Measurements from ENCODE around the gene MSX2. TPM values are rescaled to one million over a fixed set of nuclear protein-coding genes. Genes with fewer than 3 reads are reported as not detected.

MSX2 gene
- total RNA-seq, 2 donors from 2014 or later: 2.0 TPM; not detected in 1

DNA sequence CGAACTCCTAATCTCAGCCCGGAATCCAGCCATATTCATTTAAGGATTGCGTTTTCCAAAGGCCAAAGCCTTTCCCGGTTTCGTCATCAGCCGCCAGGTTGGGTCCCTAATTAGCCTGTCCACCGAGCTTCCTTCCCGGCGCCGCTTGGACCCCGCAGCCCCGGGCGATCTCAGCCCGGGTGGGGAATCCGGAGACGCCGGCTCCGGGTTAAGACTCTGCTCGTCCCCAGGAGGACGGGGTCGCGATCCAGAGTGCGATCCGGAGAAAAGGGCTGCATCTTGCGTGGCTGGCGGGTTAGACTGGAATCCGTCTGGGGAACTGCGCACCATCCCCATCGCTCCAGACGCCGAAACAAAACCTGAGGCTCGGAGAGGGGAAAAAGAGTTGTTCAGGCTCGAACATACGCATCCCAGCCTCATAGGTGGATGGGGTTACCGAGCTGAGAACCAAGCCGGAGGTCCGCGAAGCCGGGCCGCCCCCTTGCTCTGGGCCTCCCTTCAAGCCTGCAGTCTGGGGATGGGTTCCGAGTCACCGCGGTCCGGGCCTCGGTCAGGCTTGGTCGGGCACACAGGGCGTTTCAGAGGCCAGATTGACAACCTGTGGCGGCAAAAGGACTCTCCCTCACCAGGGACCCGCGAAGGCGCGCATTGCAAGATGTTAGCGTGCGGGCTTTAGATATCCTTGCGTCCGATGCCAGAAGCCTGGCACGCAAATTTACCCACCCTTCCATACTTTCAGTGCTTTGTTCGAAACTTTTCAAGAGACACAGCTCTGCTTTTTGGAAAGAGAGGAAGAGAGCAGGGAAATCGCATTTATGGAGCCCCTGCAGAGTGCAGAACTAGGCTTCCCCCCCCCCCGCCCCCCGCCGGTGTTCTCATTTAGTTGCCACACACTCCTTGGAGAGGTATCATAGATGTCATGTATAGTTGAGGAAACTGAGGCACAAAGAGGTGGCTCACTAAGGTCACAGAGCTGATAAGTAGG is 7.9 kb downstream of the MSX2 start:
- peaks cover 3 to 17% of the 10 kb centered on the region in 2 donors for H3K4me1 ChIP-seq (ENCODE audit: control insufficient read depth in 1 of 2, low read depth in 2 of 2)
- no peak overlapping the region for H3K27ac ChIP-seq
- H3K36me3 ChIP-seq: no peaks in the 10 kb centered on the region
- no peak overlapping the region for H3K4me3 ChIP-seq
- H3K9me3 ChIP-seq: no peaks in the 10 kb centered on the region
- ATAC-seq (ENCODE audit: insufficient number of reproducible peaks, low FRiP score, low read depth) (no peak), DNase-seq (ENCODE audit: low spot score) (no peak)
- peaks cover 4% of the 10 kb centered on the region for H3K27me3 ChIP-seq (replicated peaks; ENCODE audit: insufficient read depth)
- TF ChIP-seq, protein P1, sequence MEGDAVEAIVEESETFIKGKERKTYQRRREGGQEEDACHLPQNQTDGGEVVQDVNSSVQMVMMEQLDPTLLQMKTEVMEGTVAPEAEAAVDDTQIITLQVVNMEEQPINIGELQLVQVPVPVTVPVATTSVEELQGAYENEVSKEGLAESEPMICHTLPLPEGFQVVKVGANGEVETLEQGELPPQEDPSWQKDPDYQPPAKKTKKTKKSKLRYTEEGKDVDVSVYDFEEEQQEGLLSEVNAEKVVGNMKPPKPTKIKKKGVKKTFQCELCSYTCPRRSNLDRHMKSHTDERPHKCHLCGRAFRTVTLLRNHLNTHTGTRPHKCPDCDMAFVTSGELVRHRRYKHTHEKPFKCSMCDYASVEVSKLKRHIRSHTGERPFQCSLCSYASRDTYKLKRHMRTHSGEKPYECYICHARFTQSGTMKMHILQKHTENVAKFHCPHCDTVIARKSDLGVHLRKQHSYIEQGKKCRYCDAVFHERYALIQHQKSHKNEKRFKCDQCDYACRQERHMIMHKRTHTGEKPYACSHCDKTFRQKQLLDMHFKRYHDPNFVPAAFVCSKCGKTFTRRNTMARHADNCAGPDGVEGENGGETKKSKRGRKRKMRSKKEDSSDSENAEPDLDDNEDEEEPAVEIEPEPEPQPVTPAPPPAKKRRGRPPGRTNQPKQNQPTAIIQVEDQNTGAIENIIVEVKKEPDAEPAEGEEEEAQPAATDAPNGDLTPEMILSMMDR (IDR thresholded peaks at IDR 0.05): no peak

DNA sequence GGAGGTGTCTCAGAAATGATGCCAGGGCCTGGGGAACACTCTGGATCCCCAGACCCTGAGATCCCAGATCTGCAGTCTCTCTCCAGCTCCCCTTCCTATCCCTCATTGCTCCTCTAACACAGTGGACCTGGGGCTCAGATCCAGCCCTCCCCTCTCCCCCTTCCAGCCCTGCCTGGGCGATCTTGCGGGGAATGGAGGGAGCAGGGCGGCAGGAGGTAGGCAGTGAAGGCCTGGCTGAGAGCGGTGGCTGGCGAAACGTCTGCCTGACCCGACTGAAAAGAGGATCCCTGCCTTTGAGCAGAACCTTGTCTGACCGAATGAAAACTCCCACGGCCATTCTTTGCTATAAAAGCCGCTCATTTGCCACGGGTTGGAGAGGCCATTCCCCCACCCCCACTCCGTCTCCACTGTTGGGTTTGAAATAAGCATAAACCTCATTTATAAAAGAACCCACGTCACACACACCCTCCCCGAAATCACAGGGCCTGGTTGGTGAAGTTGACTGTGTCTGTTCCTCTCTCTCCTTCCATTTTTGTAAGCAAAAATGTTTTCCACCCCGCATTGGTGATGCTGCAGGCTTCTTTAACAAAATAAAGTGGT is 8.8 kb downstream of the MSX2 start:
- Histone ChIP-seq H3K27ac (no peak overlapping the region), H3K4me3 (no peak overlapping the region), H3K36me3 (no peaks in the 10 kb centered on the region), H3K27me3 (replicated peaks; ENCODE audit: insufficient read depth) (peaks cover 4% of the 10 kb centered on the region), H3K9me3 (no peaks in the 10 kb centered on the region), H3K4me1 (ENCODE audit: control insufficient read depth in 1 of 2, low read depth in 2 of 2) (peaks cover 3 to 17% of the 10 kb centered on the region in 2 donors)
- DNase-seq (ENCODE audit: low spot score) (no peak), ATAC-seq (ENCODE audit: insufficient number of reproducible peaks, low FRiP score, low read depth) (no peak)
- TF ChIP-seq, protein P1 (IDR thresholded peaks at IDR 0.05): no peak

DNA sequence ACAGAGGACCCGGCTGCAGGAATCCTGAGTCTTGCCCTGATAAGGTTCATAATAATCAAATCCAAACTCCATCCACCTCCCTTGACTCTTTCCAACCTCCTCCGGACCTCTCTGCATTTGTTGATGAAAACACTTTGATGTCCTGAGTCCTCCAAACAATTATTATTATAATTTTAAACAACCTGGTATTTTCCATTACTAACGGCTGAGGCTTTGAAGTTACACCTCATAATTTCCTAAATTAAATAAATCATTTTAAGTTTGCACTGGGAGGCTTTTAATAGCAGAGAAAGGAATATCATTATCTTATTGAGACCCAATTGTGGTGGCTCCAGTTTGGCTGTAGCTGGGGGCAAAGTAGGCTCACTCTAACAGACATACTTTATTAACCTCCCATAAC is 9.5 kb downstream of the MSX2 start:
- H3K27ac ChIP-seq: no peak overlapping the region
- peaks cover 3 to 17% of the 10 kb centered on the region in 2 donors for H3K4me1 ChIP-seq (ENCODE audit: control insufficient read depth in 1 of 2, low read depth in 2 of 2)
- no peak overlapping the region for H3K4me3 ChIP-seq
- no peaks in the 10 kb centered on the region for H3K9me3 ChIP-seq
- peaks cover 4% of the 10 kb centered on the region for H3K27me3 ChIP-seq (replicated peaks; ENCODE audit: insufficient read depth)
- TF ChIP-seq, protein P1 (IDR thresholded peaks at IDR 0.05): no peak
- H3K36me3 ChIP-seq: no peaks in the 10 kb centered on the region
- ATAC-seq (ENCODE audit: insufficient number of reproducible peaks, low FRiP score, low read depth) (no peak), DNase-seq (ENCODE audit: low spot score) (no peak)

DNA sequence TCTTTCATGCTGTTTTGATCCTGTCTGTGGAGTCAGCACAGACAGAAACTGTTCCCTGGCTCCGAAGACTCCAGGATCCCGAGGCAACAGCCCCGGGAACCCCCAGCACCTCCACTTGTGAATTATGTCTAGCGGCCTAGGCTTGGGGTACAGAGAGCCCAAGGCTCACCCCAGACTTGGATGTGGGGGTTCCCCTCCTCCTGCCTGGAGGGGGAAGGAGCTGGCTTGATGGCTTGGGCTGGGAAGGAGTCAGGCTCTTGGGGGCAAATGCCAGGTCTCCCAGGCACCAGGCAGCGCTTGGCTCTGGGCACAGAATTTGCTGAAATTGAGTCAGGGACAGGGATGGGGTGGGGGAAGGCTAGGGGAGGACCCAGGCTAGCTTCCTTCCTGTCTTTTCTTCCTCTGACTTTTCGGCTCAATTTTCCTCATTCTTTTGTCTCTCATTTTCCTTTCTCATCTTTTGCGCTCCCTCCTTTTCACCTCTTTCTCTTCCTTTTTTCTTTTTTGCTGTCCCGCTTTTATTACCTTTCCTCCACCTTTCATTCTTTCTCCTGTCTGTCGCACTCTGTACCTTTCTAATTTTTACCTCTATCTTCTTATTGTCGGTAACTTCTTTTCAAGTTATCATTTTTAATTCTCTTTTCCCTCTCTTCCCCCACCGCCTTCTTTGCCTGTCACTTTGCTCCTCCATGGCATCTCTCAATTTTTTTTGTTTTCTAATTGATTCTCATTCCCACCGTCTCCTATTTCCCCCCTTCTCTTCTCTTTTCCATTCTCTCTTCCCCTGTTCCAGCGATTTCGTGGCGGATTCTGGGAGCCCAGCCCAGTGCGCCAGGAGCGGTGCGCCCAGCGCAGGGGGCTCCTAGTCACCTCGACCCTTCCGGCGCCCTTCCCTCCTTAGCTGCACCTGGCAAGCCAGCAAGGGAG is 10.5 kb downstream of the MSX2 start:
- H3K27ac ChIP-seq: no peak overlapping the region
- H3K27me3 ChIP-seq (replicated peaks; ENCODE audit: insufficient read depth): peaks cover 4% of the 10 kb centered on the region
- H3K36me3 ChIP-seq: no peaks in the 10 kb centered on the region
- TF ChIP-seq, protein P1 (IDR thresholded peaks at IDR 0.05): no peak
- H3K4me3 ChIP-seq: peak overlapping the region; percentile 3
- ATAC-seq (ENCODE audit: insufficient number of reproducible peaks, low FRiP score, low read depth) (no peak), DNase-seq (ENCODE audit: low spot score) (no peak)
- peaks cover 3 to 17% of the 10 kb centered on the region in 2 donors for H3K4me1 ChIP-seq (ENCODE audit: control insufficient read depth in 1 of 2, low read depth in 2 of 2)
- H3K9me3 ChIP-seq: no peaks in the 10 kb centered on the region
